Left lung (tissue), 10 donors: ENCODE results near the gene WWTR1. TPM values are rescaled to one million over a fixed set of nuclear protein-coding genes. Genes with fewer than 3 reads are reported as not detected.

Source experiments
- ATAC-seq: fragments of 200-7000 bp; cut with Tn5 transposase; one replicate; pipeline ENCODE4 v1.9.1; 2020; ENCODE audit warnings: moderate library complexity
- DNase-seq, 4 donors: peaks; one replicate each; pipeline ENCODE4 v3.0.0-alpha.2; 2013 to 2020
- H3K27ac ChIP-seq, 2 donors: fragments of 200-600 bp; sonication (generic) in 1 of 2; one replicate each; pipeline versions ENCODE4 v1.5.0 to v1.8.0; 2020 to 2021
- H3K27me3 ChIP-seq, 2 donors: fragments of 200-600 bp; sonication (generic) in 1 of 2; one replicate each; pipeline versions ENCODE4 v1.5.0 to v1.8.0; 2020 to 2021
- H3K36me3 ChIP-seq, 2 donors: fragments of 200-600 bp; sonication (generic) in 1 of 2; one replicate each; pipeline versions ENCODE4 v1.5.0 to v1.8.0; 2020 to 2021
- H3K4me1 ChIP-seq, 2 donors: fragments of 200-600 bp; one replicate each; pipeline ENCODE4 v1.8.0; 2021
- H3K4me3 ChIP-seq, 2 donors: fragments of 200-600 bp; sonication (generic) in 1 of 2; one replicate each; pipeline versions ENCODE4 v1.5.0 to v1.8.0; 2020 to 2021; ENCODE audit warnings: mild to moderate bottlenecking in 1 of 2
- H3K9me3 ChIP-seq, 2 donors: fragments of 200-600 bp; sonication (generic) in 1 of 2; one replicate each; pipeline versions ENCODE4 v1.5.0 to v1.8.0; 2020 to 2021
- CTCF ChIP-seq, 2 donors: fragments of 200-600 bp; sonication (generic) in 1 of 2; IDR thresholded peaks; one replicate each; pipeline versions ENCODE4 v1.5.0 to v1.8.0; 2021; ENCODE audit warnings: antibody characterized with exemption in 2 of 2
- intact Hi-C, 2 donors: fragments of 100-400 bp; cut with DNase I; formaldehyde crosslinking; loops; one replicate each; pipeline versions ENCODE4 v1.11.2 to v1.14.2; 2022
- polyA plus RNA-seq, 6 donors: library from polyadenylated mRNA; unstranded; fragments of 120-200 nt; gene quantifications; one replicate each; pipeline ENCODE4 v1.2.1, GENCODE V29; 2013; ENCODE audit not compliant: insufficient read length in 6 of 6
- total RNA-seq, 2 donors: library from RNA; stranded (reverse); fragmentation: NEBNext Ultra II Directional; extraction: Animal tissue kit (Norgen Biotek cat#: 25700); gene quantifications; one replicate each; pipeline ENCODE4 v1.2.1, GENCODE V29; 2021
- donor health status: DM: no; HTN: yes; CAD: no.
- donor health status: DM: no; HTN: no; CAD: no.

The WWTR1 gene
- total and polyA plus RNA-seq, 8 donors = 74.2 to 124 (median 107) TPM

GRCh38 chr3:149551500-149551899, 106.3 kb downstream of the WWTR1 start:
- DNase-seq (no peak), ATAC-seq (no peak)
- intact Hi-C loops = no loop called here
- no peaks in the 10 kb centered on the region for H3K27me3 ChIP-seq
- no peak overlapping the region for H3K27ac ChIP-seq
- no peaks in the 10 kb centered on the region for H3K9me3 ChIP-seq
- H3K4me3 ChIP-seq = no peak overlapping the region
- H3K36me3 ChIP-seq = no peaks in the 10 kb centered on the region
- H3K4me1 ChIP-seq = peaks cover 21 to 24% of the 10 kb centered on the region in 2 donors
- TF ChIP-seq CTCF (IDR thresholded peaks at IDR 0.05) = no peak

DNA sequence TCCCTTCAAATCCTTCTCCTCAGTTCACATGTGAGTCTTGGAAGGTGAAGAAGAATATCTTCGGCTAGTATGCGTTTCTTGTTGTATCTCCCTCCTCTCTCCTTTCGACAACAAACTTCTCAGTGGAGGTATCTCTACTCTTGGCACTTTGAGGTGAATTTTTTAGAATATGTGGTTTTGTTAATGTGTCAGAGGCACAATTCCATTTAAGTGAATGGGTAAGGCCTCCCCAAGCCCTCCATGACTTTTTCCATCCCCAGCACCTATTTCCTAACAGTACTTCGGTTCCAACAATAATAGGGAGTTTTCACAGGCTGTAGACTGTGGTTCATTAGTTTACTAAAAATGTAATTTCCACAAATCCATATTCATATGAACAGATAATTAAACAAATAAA, 109.2 kb downstream of the WWTR1 start:
- no peak for TF ChIP-seq CTCF (IDR thresholded peaks at IDR 0.05)
- Histone ChIP-seq H3K4me3 (no peak overlapping the region), H3K27ac (peak overlapping the region; percentile 64 to 69), H3K4me1 (peaks cover 8 to 9% of the 10 kb centered on the region in 2 donors), H3K27me3 (no peaks in the 10 kb centered on the region), H3K9me3 (no peaks in the 10 kb centered on the region), H3K36me3 (no peaks in the 10 kb centered on the region)
- ATAC-seq (no peak), DNase-seq (no peak)
- intact Hi-C loops = no loop called here

- DNase-seq = peak in 1 of 4 donors; percentile 61
- peaks cover 7 to 9% of the 10 kb centered on the region in 2 donors for H3K4me1 ChIP-seq
- TF ChIP-seq CTCF (IDR thresholded peaks at IDR 0.05) = no peak
- H3K9me3 ChIP-seq = no peaks in the 10 kb centered on the region
- H3K4me3 ChIP-seq = no peak overlapping the region
- H3K27me3 ChIP-seq = no peaks in the 10 kb centered on the region
- peak; percentile 89 for ATAC-seq
- H3K36me3 ChIP-seq = no peaks in the 10 kb centered on the region
- intact Hi-C loops = no loop called here
- H3K27ac ChIP-seq = peak overlapping the region; percentile 64 to 69
Measured at GRCh38 chr3:149547954-149548668, 109.7 kb downstream of the WWTR1 start.

DNA sequence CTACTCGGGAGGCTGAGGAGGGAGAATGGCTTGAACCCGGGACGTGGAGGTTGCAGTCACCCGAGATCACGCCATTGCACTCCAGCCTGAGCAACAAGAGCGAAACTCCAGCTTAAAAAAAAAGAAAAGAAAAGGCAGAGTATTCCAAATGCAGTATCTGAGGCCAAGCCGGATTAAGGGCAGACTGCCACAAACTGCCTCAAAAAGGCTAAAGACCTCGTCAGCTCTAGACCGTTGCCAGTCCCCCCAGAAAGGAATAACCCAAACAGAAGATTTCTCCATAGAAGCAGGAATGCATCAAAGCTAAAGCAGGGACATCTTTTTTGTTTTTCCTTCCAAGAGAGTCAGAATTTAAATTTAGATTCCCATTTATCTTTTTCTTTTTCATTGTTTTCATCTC, 110.4 kb downstream of the WWTR1 start:
- intact Hi-C loops = no loop called here
- no peak for TF ChIP-seq CTCF (IDR thresholded peaks at IDR 0.05)
- H3K4me3 ChIP-seq = no peak overlapping the region
- H3K4me1 ChIP-seq = peaks cover 7 to 9% of the 10 kb centered on the region in 2 donors
- H3K27ac ChIP-seq = peak overlapping the region; percentile 64 to 69
- H3K36me3 ChIP-seq = peaks cover 0 to under 1% of the 10 kb centered on the region in 2 donors
- peak; percentile 38 for ATAC-seq
- no peaks in the 10 kb centered on the region for H3K27me3 ChIP-seq
- DNase-seq = peak in 3 of 4 donors; percentile 61 to 90 (median 76)
- no peaks in the 10 kb centered on the region for H3K9me3 ChIP-seq

- peaks cover 9 to 11% of the 10 kb centered on the region in 2 donors for H3K4me1 ChIP-seq
- peaks cover 0 to 6% of the 10 kb centered on the region in 2 donors for H3K36me3 ChIP-seq
- ATAC-seq = no peak
- no peak overlapping the region for H3K4me3 ChIP-seq
- intact Hi-C loops = no loop called here
- H3K27ac ChIP-seq = no peak overlapping the region
- no peaks in the 10 kb centered on the region for H3K27me3 ChIP-seq
- TF ChIP-seq CTCF (IDR thresholded peaks at IDR 0.05) = no peak
- no peak for DNase-seq
- no peaks in the 10 kb centered on the region for H3K9me3 ChIP-seq
Measured at GRCh38 chr3:149545049-149545448, 112.8 kb downstream of the WWTR1 start.
